HepG2 (cell line): ENCODE measurements around the gene GPR107. TPM values are rescaled to one million over a fixed set of nuclear protein-coding genes. Genes with fewer than 3 reads are reported as not detected.

Experiments used
- CHCHD3 ChIP-seq: sonication (generic); formaldehyde crosslinking; IDR thresholded peaks from 2 replicates; pipeline ENCODE4 v1.8.0; 2022; ENCODE audit warnings: mild to moderate bottlenecking, missing genetic modification reagents, moderate library complexity
- DMTF1 ChIP-seq: sonication (generic); formaldehyde crosslinking; IDR thresholded peaks from 2 replicates; pipeline ENCODE4 v1.4.0; 2020; ENCODE audit warnings: mild to moderate bottlenecking, missing genetic modification reagents
- JUN ChIP-seq: sonication (generic); formaldehyde crosslinking; IDR thresholded peaks from 2 replicates; pipeline ENCODE4 v1.4.0; 2020; ENCODE audit warnings: mild to moderate bottlenecking, missing genetic modification reagents
- SNAPC2 ChIP-seq: sonication (generic); formaldehyde crosslinking; IDR thresholded peaks from 2 replicates; pipeline ENCODE4 v1.8.1; 2022; ENCODE audit warnings: mild to moderate bottlenecking, missing genetic modification reagents
- ZNF792 ChIP-seq: IDR thresholded peaks from 2 replicates; pipeline ENCODE4 v1.6.1; 2016
- ZNF850 ChIP-seq: sonication (generic); formaldehyde crosslinking; conservative IDR thresholded peaks from 2 replicates; pipeline ENCODE4 v1.9.0; 2021; ENCODE audit warnings: mild to moderate bottlenecking, missing genetic modification reagents
- polyA plus RNA-seq, 8 experiments: library from polyadenylated mRNA; depleted of rRNA in 3 of 8; stranded (reverse) in 7 of 8; unstranded in 1 of 8; fragments of >200 nt; fragmentation: Illumina TruSeq in 4 of 8; extraction: Trizol in 4 of 8; gene quantifications; 2 replicates each; pipeline versions ENCODE4 v1.2.1 to v1.2.3, GENCODE V29; 2011 to 2016; ENCODE audit warnings: low read depth in 4 of 8, missing spikeins in 1 of 8, mixed read lengths in 1 of 8; ENCODE audit not compliant: insufficient read depth in 1 of 8
- total RNA-seq, 5 experiments: library from RNA; depleted of rRNA; stranded (reverse); fragments of >200 nt; fragmentation: Illumina TruSeq; extraction: Trizol; gene quantifications; 2 replicates each; pipeline ENCODE4 v1.2.3, GENCODE V29; 2016; ENCODE audit warnings: low read depth in 1 of 5
- TF ChIP-seq, protein P1 (sequence below): sonication (generic); formaldehyde crosslinking; conservative IDR thresholded peaks from 2 replicates; pipeline ENCODE4 v1.4.0; 2020; ENCODE audit warnings: missing genetic modification reagents
- TF ChIP-seq, protein P2 (sequence below): IDR thresholded peaks from 2 replicates; pipeline ENCODE4 v1.6.1; 2018; ENCODE audit warnings: missing genetic modification reagents

The GPR107 gene
- total and polyA plus RNA-seq, 2 of the 13 experiments (the other 11 are each of a cell fraction or from before 2014, with no cell fraction given): 22.5 to 24.4 TPM

DNA sequence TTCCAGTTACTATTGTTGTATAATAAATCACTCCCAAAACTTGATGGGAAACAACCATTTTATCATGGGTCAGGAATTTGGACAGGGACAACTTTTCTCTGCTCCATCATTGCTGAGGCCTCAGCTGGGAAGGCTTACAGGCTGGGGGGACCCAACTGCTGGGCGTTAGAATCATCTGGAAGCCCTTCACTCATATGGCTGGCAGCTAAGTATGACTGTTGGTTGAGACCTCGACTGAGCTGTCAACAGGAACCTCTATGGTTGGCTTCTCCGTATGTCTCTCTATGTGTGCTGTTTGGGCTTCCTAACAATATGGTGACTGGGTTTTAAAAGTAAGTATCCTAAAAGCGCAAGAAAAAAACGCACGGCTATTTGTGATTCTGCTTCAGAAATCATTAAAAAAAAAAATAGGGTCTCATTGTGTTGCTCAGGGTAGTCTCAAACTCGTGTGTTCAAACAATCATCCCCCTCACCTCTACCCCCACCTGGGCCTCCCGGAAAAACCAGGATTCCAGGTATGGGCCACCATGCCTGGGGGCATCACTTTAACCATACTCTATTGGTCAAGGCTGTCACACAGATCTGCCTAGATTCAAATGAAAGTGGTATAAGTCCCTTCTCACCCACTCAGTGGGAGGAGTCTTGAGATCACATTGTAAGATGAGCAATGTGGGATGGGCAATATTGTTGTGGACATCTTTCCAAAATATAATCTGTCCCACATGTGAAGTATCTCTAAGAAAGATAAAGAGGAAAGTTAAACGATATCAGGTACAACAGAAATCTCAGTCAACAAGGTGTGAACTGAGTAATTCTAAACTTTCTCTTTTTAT is 26.0 kb upstream of the GPR107 start (continued):
- no peak for TF ChIP-seq ZNF792 (CRISPR knock-in tag)
- TF ChIP-seq, protein P1, sequence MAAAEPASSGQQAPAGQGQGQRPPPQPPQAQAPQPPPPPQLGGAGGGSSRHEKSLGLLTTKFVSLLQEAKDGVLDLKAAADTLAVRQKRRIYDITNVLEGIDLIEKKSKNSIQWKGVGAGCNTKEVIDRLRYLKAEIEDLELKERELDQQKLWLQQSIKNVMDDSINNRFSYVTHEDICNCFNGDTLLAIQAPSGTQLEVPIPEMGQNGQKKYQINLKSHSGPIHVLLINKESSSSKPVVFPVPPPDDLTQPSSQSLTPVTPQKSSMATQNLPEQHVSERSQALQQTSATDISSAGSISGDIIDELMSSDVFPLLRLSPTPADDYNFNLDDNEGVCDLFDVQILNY (CRISPR knock-in tag): no peak
- TF ChIP-seq SNAPC2 (CRISPR knock-in tag): no peak
- TF ChIP-seq, protein P2, sequence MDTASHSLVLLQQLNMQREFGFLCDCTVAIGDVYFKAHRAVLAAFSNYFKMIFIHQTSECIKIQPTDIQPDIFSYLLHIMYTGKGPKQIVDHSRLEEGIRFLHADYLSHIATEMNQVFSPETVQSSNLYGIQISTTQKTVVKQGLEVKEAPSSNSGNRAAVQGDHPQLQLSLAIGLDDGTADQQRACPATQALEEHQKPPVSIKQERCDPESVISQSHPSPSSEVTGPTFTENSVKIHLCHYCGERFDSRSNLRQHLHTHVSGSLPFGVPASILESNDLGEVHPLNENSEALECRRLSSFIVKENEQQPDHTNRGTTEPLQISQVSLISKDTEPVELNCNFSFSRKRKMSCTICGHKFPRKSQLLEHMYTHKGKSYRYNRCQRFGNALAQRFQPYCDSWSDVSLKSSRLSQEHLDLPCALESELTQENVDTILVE: no peak
- no peak for TF ChIP-seq DMTF1 (CRISPR knock-in tag)
- TF ChIP-seq ZNF850 (CRISPR knock-in tag): no peak
- no peak for TF ChIP-seq JUN (CRISPR knock-in tag)
- TF ChIP-seq CHCHD3 (CRISPR knock-in tag): no peak
